NCI-H526 treated with DMSO at 0.1 percent for 48 hours (cell line): Measurements from ENCODE around the gene NBPF3.
A peak's percentile ranks its signal among the peaks of the same experiment; 100 is the strongest.

ENCODE experiments used
- DNase-seq: peaks from one replicate; lab custom pipeline; 2025; lab: John Stamatoyannopoulos, UW

Gene NBPF3

DNA sequence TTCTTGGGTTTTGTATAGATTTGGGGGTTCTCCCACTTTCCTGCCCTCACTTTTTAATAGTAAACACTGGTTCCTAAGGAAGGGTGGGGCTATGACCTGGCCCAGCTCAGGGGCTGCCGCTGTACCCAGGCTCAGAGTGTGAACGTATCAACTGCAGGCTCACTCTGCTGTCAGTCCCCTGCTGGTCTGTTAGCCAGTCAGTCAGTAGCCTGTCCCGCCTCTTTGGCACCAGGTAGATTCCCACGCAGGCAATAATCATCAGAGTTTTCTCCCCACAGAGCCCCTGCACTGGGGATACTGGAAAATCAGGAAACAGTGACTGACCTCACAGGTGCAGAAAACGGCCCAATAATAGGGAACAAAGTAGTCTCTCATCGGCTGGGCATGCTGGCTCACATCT lies 54.3 kb downstream of the NBPF3 start:
- DNase-seq: no peak

DNA sequence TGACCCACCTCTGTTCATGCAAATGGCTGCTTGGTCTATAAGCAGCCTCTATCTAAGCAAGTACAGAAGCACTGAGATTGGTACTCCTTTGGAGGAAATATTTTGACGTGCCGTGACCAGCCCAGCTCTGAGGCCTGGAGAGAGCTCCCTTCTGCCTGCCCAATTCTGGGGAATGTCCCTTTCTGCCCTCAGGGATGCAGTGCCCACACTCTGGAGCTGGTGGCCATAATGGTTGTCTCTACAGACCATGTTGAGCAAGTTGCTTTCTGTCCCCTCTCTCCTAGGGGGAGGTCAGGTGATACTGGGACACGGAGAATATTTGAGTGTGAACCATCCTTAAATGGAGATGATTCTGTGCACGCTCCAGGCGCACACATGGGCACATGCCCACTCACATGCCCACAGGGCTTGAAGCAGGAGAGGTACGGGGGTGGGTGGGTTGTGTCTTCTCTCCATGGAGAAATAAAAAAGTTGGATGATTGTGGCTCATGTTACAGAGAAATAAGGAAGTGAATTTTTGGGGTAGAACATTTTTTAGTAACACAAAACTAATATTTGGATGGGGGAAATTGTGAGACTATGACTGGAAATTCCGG lies 55.4 kb downstream of the NBPF3 start:
- no peak for DNase-seq

DNA sequence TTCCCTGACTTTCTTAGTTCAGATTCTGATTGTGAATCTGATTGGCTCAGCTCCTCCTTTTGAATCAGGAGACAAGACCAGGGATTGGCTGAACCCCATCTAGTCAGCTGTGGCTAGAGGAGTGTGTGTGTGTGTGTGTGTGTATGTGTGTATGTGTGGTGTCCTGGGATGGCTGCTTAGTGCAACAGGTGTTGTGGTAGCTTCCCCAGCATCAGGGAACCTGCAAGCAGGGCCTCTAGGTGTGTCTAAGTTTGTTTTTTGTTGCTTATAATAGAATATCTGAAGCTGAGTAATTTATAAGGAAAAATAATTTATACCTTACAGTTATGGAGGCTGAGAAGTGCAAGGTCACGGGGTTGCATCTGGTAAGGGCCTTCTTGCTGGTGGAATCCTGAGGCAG lies 56.1 kb downstream of the NBPF3 start:
- DNase-seq: no peak

DNA sequence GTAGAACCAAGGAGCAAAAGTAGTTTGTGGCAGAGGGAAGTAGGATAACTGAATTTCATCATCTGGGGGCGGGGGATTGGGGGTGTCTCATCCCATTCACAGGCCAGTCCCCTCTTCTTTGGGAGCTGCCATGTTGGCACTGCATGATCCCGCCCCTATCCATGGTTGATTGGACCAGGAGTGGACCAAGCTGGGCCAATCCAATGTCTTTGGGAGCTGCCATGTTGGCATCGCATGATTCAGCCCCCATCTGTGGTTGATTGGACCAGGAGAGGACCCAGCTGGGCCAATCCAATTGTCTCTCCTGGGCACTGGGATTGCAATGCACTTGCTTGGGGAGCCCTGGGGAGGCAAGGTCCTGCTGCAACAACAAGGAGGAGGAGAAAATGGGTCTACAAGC lies 56.9 kb downstream of the NBPF3 start:
- DNase-seq: no peak

DNA sequence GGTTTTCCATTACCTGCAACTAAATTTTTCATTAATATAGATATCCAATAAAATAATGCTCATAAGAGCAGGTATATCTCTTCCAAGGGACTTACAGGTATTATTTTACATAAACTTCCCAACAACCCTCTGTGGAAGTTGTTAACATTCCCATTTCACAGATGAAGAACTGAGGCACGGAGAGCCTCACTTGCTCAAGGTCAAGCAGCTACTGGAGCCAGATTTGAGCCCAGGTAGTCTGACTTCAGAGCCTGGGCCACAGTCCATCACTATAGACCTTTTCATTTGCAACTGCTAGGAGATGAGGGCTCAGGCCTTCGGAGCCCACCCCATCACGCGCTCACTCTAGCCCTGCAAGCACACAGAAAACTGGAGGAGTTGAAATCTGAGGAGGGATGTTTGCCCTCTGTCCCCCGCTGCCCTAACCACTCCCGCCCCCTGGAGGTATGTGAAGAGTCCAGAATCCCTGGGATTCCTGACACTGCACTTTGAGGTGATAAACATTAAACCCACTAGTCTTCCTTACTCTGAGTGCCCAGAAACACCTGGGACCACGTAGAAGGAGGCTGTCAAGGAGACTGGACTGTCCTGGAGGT lies 57.6 kb downstream of the NBPF3 start:
- DNase-seq: no peak

DNA sequence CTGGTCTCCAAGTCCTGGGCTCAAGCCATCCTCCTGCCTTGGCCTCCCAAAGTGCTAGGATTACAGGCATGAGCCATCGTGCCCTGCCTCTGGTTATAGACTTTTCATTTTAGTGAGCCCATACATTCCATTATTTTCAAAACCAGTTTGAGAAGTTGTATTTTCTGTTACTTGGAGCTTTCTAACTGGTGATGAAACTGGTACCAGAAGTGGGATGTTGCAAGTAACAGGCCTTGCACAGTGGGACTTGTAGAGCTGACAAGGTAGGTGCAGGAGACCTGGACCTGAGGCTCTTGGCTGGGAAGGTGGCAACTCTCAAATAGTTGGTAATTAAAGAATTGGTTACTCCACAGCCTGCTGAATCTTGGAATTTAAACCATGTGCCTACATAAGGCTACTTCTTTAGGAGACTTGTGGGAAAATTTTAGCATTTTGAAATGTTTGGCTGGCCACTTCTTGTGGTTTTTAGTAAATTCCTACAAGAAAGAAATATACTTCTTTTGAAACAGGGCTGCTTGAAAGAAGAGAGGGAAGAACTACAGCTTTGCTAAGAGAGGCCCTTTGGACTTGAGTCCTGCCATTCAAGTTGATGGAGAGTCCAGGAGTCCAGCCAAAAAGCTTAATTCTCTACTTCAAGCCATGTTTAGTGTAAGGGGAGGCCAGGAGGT lies 59.5 kb downstream of the NBPF3 start:
- no peak for DNase-seq

DNA sequence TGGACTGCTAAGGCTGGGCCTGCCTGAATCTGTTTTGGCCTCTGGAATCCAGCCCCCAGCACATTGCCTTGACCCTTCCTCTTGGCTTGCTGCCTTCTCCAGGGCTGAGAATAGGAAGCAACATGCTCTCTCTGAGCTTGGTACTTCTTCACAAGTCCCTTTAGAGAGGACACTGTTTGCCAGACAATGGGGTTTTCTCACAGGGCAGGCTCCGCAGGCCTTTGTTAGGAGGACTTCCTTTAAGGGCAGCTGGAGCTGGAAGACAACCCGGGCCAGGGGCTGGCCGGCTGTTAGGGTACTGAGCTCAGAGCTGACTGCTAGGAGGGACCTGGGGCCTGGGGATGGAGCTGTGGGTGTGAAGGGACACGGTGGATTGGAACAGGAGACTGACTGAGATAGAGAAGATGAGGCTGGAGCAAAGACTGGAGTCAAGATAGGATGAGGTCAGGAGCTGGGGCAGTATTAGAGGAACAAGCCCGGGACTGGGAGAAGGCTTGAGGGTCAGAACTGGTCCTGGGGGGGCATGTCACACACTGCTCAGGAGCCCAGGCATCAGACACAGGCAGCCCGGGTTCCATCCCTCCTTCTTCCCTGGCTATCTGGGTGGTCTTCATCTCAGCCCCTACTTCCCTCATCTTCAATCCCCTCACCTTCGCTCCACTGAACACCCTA lies 63.9 kb downstream of the NBPF3 start:
- DNase-seq: no peak

DNA sequence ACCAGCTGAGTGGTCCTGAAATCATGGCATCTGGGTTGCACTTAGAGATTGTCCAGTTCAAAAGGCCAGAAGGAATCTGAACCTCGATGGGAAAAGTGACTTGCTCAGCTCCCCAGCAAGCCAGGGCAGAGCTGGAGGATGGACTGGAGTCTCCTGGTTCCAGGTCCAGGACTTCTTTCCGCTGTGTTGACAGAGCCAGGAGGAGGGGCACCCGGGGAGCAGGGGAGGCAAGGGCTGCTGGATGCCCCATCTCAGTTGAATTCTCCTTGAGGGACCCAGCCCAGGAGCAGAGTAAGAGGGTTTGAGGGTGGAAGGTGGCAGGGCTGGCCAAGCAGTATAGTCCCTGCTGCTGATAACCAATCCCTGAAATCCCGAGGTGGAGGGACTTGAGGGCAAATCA lies 66.9 kb downstream of the NBPF3 start:
- no peak for DNase-seq

DNA sequence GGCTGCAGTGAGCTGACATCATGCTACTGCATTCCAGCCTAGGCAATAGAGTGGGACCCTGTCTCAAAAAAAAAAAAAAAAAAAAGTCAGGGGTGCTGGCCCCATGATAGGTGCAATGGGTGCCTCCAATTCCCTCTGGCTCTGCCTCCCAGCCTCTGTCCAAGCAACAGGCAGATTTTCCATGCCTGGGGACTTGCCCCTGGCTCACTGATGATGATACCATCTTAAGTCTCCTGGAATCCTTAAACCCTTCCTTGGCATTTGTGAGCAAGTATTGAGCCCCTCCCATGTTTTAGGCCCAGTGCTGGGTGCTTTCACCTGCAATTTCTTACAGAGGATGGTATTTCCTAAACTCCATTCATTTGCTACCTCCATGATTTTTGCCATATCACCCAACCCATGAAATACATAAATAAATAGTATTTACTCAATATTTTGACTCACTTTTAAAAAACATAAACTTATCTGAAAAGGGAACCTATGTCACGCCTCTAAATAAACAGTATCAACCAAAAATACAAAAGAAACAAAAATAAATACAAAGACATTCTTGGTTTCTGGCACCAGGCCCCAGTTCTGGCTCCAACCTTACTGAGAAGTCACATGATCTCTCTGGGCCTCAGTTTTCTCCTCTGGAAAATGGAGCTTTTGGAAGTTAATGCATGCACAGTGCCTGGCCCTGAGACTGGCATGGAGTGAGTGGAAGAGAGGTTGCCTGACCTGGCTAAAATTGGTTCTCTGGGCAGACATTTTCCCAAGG lies 67.8 kb downstream of the NBPF3 start:
- no peak for DNase-seq

DNA sequence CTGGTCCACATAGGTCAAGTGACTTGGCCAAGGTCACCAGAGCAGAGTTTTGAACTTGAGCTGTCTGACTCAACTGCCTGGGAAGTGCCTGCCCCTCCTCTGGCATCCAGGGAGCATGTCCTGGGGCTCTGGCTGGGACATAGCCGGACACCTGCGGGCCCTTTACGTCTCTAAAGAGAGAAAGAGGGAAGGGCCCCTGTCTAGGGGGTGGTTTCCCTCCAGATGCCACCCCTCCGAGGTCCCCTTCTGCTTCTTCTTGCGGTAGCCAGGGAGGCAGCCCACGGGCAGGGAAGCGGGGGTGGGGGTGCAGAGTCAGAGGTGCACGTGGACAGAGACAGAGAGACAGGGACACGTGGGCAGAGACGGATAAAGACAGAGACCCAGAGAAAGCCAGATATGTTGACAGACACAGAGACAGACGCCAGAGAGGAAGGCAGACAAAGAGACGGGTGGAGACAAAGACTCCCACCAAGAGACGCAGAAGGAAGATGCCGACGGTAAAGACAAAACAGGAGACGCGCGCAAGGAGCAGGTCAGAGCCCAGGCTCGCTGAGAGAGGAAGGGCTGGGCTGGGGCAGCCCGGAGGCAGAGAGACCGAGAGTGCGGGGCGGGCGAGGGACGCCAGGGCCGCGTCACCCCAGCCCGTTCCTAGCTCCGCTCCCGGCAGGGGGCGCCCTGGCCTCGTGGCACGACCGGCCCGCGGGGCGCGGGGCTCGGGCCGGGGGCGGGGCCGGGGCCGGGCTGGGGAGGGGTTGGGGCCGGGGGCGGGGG lies 68.8 kb downstream of the NBPF3 start:
- peak; percentile 22 for DNase-seq

DNA sequence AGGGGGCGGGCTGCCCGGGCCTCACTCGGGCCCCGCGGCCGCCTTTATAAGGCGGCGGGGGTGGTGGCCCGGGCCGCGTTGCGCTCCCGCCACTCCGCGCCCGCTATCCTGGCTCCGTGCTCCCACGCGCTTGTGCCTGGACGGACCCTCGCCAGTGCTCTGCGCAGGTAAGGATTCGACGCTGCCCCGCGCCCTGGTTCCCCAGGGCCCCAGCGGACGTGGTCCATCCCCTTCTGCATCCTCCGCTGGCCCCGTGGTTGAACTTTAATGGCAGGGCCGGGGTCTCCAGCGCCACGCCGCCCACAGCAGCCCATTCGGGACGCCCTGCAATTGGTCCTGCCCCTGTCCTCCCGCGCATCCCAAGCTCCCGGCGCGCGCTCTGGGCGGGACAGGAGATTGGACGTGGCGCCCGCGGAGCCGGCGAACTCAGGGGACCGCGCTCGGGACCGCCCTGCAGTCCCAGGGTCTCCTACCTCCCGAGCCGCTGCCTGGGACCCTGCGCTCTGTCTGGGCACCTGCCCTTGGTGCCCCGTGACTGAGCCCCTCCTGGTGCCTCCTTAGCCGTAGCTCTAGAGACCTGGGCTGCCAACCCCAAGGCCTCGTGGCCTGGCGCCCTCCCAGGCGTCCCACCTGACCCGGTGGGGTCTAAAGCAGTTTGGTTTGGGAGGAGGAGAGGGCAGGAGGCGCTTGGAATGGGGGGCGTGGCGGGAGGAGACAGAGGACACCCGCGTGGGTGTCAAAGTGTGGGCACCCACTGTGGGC lies 69.6 kb downstream of the NBPF3 start, which contains the start of gene ALPL:
TSS of gene ALPL (plus strand) at position 73 of the 762 bp plus-strand sequence. CDS start 44,659 bp downstream, outside the sequence.
- no peak for DNase-seq

DNA sequence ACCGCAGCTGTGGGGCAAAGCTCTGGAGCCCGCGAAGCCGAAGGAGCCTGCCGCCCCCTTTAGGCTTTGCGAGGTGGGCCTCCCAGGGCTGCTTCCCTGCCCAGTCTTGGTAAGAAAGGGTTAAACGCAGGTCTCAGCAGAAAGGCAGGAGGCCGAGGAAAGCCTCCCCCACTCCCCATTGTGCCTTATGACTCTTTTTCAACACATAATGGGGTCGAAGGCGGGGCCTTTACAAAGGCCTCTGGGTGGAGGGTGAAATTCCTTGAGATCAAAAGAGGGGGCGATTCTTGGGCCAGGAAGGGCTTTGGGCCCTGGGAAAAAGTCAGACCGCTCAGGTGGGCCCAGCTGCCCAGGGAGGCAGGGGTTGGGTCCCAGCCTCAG lies 70.2 kb downstream of the NBPF3 start:
- DNase-seq: no peak

DNA sequence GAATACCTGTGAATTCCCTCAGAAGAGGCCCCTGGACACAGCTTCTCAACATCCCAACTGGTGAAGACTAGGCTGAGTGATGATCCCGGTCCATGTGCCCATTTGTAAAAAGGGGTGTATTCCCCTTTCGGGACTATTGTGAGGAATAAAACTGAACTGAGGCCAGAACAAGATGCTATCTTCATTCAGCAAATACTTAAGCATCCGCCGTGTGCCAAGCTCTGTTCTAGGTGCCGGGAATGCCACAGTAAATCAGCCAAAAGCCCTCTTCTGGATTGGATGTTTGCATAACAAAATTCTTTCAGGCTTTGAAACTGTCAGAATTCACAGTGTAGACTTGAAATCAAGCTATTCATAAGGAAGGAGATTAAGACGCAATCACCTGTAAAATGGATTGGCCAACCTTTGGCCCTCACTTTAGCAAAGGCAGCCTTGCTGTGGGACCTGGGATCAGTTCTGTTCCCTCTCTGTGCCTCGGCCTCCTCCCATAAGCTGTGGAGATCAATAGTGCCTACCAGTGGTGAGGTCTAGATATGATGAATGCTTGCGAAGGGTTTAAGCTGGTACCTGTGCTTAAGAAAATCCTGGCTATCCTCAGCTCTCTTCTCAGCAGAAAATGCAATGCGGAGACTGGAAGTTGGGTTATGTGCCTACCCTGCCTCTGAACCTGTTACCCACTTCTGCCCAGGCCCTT lies 71.1 kb downstream of the NBPF3 start:
- DNase-seq: no peak

DNA sequence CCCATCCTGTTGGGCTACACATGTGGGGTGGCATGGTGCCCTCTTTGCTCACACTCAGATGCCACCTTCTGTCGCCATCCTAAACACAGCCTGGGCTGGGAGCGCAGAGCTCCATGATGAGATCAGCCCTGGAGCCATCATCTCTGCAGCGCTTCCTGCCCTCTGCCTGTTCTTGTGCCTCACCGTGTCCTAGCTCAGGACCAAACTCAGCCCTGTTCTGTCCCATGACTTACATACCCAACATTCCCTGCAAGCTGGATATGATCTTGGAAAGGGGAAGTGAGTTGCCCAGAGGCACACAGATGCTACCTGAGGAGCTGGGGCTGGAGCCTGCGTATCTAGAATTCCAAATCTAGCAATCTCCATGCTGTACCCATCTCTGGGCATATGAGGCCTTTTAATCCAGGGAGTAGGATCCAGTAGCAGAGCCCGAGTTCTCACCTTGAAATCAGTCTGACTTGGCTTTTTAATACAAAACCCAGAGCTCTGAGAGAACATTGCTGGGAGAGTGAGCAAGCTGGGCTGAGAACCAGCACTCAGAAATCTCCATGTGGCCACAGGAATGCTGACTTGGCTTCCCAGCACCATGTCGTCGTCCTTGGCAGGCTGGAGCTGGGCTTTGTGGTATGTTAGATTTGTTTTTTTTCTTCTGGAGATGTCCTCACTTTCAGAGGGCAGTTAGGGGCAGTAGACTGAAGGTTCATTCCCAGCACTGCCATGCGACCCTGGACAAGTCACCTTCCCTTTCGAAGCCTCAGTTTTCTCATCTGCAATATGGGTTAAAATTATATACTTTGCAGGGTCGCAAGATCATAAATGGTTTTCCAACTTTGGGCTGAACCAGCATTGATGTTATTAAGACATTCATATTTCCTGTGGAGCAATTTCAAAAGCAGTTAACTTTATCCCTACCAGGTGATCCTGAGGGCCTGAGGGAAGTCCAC lies 71.9 kb downstream of the NBPF3 start:
- no peak for DNase-seq

DNA sequence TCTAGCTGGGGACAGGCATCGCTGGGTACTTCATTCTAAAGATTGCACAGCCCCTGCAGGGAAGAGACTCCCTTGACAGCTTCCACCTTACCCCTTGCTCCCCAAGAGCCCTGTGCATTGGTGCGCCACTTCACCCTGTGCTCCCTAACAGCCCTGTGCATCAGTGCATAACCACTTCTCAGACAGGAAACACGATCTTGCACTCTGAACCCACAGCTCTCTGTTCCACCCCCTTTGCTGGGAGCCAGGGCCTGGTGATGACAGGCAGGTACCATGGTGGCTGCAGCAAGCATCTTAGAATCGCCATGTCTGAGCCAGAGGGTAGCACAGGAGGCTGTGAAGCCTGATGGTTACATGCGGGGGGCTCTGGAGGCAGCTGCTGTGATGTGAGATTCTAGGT lies 74.3 kb downstream of the NBPF3 start:
- DNase-seq: no peak

DNA sequence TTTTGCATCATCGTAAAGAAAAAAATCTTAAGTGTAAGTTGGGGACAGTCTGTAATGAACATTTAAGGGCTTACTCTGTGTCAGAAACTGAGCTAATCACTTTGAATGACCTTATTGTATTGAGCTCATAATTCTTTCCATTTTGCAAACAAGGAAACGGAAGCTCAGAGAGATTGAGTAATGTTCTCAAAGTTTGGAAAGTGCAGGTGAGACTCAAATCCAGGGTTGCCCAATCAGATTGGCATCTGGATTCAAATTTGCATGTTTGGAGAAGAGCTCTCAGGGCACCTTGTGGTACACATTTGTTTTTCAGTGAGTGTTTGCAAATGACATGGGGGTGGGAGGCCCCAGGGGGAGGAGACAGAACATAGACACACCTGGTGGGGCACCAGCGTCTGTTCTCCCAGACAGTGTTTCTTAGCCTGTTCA lies 77.2 kb downstream of the NBPF3 start:
- DNase-seq: no peak

DNA sequence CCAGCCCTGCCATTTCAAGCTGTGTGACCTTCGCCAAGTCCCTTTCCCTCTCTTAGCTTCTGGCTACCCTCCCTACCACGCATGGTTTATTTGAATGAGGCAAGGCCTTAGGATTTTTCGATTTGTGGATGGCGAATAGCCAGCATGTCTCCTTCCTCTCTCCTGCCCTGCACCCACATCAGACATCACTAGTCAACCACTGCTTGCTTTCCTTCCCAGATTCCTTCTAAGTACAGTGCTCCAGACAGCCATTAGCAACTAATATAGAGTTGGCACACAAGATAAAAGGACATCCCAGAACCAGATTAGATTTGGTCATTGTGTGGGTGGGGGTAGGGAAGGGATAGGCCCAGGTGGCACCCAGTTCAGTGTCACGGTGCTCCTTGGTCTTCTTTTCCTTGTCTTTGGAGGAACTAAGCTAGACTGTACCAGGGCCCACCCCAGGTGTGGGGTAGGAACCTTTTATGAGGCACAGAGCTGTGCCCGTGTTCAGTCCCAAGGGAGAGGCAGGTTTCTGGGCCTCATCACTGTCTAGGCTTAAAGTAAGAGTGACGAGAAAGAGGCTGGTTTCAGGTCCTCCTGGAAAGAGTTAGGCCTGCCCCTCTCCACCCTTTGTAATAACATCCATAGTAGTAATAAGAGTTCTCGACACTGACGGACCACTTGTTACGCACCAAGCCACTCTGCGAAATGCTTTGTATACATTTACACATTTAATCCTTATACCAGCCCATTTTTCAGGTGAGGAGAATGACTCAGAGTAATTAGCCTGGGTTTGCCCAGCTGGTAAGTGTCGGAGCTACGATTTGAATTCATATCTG lies 77.9 kb downstream of the NBPF3 start:
- no peak for DNase-seq

DNA sequence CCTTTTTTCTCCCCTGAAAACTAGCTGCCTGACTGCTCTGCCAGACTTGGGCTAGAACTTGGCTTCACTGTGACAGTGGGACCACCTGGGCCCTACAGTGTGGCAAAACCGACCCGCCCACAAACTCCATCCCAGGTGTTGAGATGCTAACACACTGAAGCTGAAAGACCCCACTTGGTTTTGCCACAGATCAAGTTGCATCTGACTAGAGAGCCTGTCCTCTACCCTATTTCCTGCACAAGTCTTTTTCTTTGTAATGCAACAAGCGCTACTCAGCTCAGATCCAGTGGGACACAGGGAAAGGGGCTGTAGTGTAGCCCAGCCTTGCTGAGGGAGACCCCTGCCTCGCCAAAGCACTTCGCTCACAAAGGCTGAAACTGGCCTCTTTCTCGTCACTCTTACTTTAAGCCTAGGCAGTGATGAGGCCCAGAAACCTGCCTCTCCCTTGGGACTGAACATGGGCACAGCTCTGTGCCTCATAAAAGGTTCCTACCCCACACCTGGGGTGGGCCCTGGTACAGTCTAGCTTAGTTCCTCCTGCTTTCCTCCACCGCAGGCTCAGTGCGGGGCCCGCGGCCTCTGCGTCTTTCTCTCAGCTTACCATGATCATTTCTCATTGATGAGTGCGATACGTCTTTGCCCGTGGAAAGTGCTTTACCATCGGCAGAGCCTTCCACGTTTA lies 79.0 kb downstream of the NBPF3 start:
- no peak for DNase-seq
